Measurements from ENCODE around the gene ECI2. TPM values are rescaled to one million over a fixed set of nuclear protein-coding genes. Genes with fewer than 3 reads are reported as not detected.

Gene ECI2
- total and polyA plus RNA-seq, 2 of the 13 experiments (the other 11 are each of a cell fraction or from before 2014, with no cell fraction given), result 78.5 to 228 TPM

GRCh38 chr6:4134841-4135664 is at the start of gene ECI2 (continued):
- peak; percentile 44; the same call in 1 of the 2 replicates for TF ChIP-seq ISL2 (CRISPR knock-in tag; IDR thresholded peaks at IDR 0.05)
- TF ChIP-seq ZNF629 (CRISPR knock-in tag; conservative IDR thresholded peaks at IDR 0.05), result no peak
- TF ChIP-seq ZNF275 (CRISPR knock-in tag; IDR thresholded peaks at IDR 0.05; ENCODE audit: borderline replicate concordance), result peak; percentile 34; the same call in 1 of the 2 replicates
- TF ChIP-seq ZBTB2 (CRISPR knock-in tag; IDR thresholded peaks at IDR 0.05; ENCODE audit: low read depth), result no peak; the same call in 1 of the 2 replicates
- no peak for TF ChIP-seq MIER2 (CRISPR knock-in tag; IDR thresholded peaks at IDR 0.05)
- peak; percentile 79 for TF ChIP-seq ZGPAT (CRISPR knock-in tag; IDR thresholded peaks at IDR 0.05)
- TF ChIP-seq ARNT2 (CRISPR knock-in tag; IDR thresholded peaks at IDR 0.05; ENCODE audit: low read depth), result peak; percentile 74
- TF ChIP-seq MTF2 (CRISPR knock-in tag; IDR thresholded peaks at IDR 0.05; ENCODE audit: borderline replicate concordance), result no peak
- peak; percentile 92 for TF ChIP-seq HNF1B (CRISPR knock-in tag; IDR thresholded peaks at IDR 0.05)
- 0 out of 2 replicates have a peak, but pooled peaks have one; percentile 43 for TF ChIP-seq CREB3 (CRISPR knock-in tag; IDR thresholded peaks at IDR 0.05)
- TF ChIP-seq ZNF841 (CRISPR knock-in tag; IDR thresholded peaks at IDR 0.05; ENCODE audit: borderline replicate concordance), result no peak
- TF ChIP-seq ZFP82 (CRISPR knock-in tag; IDR thresholded peaks at IDR 0.05; ENCODE audit: borderline replicate concordance), result no peak; the same call in 1 of the 2 replicates
- no peak for TF ChIP-seq CSRNP2 (CRISPR knock-in tag; conservative IDR thresholded peaks at IDR 0.05; ENCODE audit: low read depth)
- TF ChIP-seq PHF21A (CRISPR knock-in tag; IDR thresholded peaks at IDR 0.05), result no peak
- no peak for TF ChIP-seq ATAD3A (CRISPR knock-in tag; IDR thresholded peaks at IDR 0.05)
- TF ChIP-seq MATR3 (CRISPR knock-in tag; IDR thresholded peaks at IDR 0.05), result no peak

Measured in HepG2 (cell line).